H1 (cell line): ENCODE data around the gene COTL1. TPM values are rescaled to one million over a fixed set of nuclear protein-coding genes. Genes with fewer than 3 reads are reported as not detected.

Experiments used
- CHD1 ChIP-seq: IDR thresholded peaks from 2 replicates; pipeline ENCODE4 v1.6.1; 2012; ENCODE audit warnings: low read depth, low read length, improper control_type of control experiment
- E2F6 ChIP-seq: IDR thresholded peaks from 2 replicates; pipeline ENCODE4 v1.6.1; 2012; ENCODE audit warnings: inconsistent platforms
- polyA plus RNA-seq, 7 experiments: library from polyadenylated mRNA; depleted of rRNA in 3 of 7; stranded (reverse) in 5 of 7; unstranded in 2 of 7; fragments of >200 nt in 5 of 7; fragments of 200-250 nt in 2 of 7; gene quantifications; 1 replicate in 5 of 7; 2 replicates in 1 of 7; 4 replicates in 1 of 7; pipeline versions ENCODE4 v1.2.1 to v1.2.3, GENCODE V29; 2011 to 2013; ENCODE audit warnings: missing spikeins in 2 of 7, mixed read lengths in 2 of 7
- total RNA-seq: library from RNA; stranded (reverse); fragmentation: NEBNext Ultra II Directional; extraction: Animal tissue kit (Norgen Biotek cat#: 25700); gene quantifications from 2 replicates; pipeline ENCODE4 v1.2.1, GENCODE V29; 2021

The COTL1 gene
- total and polyA plus RNA-seq, 2 of the 8 experiments (the other 6 are each of a cell fraction or from before 2014, with no cell fraction given), result 59.2 to 183 TPM

- no peak for TF ChIP-seq CHD1
- TF ChIP-seq E2F6, result no peak
Measured at GRCh38 chr16:84570739-84571403, 47.0 kb downstream of the COTL1 start (continued).
